ENCODE data around the gene EPHB3.

EPHB3 gene

DNA sequence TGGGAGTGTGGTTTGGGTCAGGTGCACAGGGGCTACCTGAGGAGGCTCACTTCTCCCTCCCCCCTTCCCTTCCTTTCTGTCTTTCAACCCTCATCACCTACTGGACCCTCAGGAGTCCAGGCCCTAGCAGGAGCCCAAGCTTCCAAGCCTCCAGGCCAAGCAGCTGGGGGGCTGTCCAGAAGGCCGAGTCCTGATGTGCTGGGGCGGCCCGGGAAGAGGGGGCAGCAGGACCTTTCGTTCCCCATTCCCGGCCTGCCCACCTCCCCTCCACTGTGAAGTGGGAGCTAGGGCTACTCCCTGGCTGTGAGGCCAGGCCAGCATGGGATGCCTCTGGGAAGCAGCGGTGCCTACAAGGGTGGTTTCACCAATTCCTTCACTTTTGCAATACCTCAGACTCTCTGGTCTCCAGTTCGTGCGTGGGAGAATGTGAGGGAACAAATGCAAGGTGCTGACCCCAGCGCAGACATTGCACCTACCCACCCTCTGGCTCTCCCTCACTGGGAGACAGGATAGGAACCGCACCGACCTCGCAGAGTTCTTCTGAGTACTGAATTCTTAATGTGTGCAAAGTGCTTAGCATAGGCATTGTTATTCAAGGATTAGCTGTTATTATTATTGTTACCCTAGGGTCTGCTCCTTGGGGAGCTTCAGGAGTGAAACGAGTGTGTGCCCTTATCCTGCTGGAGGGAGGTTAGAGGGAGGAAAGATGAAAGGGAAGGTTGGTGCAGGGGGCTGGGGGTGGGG, 2.5 kb downstream of the EPHB3 start:
- DNase-seq, result no peak

- DNase-seq, result no peak
Observed at GRCh38 chr3:184564685-184565385, 3.2 kb downstream of the EPHB3 start.

GRCh38 chr3:184565421-184566211, 4.0 kb downstream of the EPHB3 start:
- peak in 17 of 56 donors; percentile 13 to 39 (median 26) for DNase-seq

GRCh38 chr3:184566441-184567414, 5.1 kb downstream of the EPHB3 start:
- no peak for DNase-seq

GRCh38 chr3:184567946-184568559, 6.5 kb downstream of the EPHB3 start:
- DNase-seq, result peak in 3 of 56 donors; percentile 17 to 46 (median 40)

- DNase-seq, result no peak
Observed at GRCh38 chr3:184568560-184568923, 7.0 kb downstream of the EPHB3 start.

GRCh38 chr3:184568924-184569829, 7.6 kb downstream of the EPHB3 start:
- DNase-seq, result peak in 51 of 56 donors; percentile 16 to 81 (median 58)

DNA sequence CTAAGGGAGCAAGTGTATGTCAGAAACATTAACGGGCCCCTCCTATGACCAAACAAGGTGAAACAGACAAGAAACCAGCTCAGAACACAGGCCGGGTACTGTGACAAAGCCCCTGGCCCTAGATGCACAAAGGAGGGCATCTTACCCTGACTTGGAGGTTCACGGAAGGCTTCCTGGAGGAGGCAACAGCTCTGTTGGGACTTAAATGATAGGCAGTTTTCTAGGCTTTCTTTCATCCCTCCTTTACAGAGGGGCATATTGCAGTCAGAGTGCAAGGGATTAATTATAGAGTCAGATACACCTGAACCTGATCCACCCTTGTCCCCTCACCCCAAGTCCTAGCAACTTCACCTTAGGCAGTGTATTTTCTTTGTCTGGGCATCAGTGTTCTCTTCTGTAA, 8.4 kb downstream of the EPHB3 start:
- no peak for DNase-seq

DNA sequence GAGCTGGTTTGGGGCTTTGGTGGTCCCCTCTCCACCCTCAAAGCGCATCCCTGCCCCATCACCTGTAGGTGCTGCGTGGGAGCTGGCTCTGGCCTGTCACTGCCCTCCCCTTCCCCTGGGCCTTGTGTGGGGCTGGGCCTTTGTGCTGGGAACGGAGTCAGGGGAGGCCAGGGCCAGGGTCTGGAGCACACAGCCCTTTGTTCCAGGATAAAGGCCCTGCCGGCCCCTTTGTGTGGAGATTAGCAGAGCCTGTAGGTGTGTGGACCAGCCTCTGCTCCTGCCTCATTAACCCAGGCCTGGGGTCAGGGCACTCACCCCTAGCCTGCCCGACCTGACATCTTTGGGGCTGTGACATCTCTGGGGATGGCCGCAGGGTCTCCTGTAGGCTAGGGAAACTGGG, 8.9 kb downstream of the EPHB3 start:
- no peak for DNase-seq

GRCh38 chr3:184571750-184572377, 10.3 kb downstream of the EPHB3 start:
- no peak for DNase-seq

GRCh38 chr3:184572633-184573270, 11.2 kb downstream of the EPHB3 start:
- no peak for DNase-seq

- no peak for DNase-seq
Observed at GRCh38 chr3:184574515-184575417, 13.2 kb downstream of the EPHB3 start.

DNA sequence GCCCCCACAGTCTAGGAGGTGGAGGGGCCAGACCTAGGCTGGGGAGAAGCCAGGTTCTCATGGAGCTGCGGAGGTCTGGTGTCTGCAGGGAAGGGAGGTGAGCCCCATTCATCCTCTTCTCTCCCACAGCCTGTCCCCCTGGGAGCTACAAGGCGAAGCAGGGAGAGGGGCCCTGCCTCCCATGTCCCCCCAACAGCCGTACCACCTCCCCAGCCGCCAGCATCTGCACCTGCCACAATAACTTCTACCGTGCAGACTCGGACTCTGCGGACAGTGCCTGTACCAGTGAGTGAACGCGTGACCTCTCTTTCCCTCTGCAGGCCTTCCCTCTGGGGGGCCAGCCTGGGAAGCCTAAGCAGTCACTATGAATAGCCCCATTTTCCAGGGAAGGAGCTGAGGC, 14.1 kb downstream of the EPHB3 start:
- no peak for DNase-seq

DNA sequence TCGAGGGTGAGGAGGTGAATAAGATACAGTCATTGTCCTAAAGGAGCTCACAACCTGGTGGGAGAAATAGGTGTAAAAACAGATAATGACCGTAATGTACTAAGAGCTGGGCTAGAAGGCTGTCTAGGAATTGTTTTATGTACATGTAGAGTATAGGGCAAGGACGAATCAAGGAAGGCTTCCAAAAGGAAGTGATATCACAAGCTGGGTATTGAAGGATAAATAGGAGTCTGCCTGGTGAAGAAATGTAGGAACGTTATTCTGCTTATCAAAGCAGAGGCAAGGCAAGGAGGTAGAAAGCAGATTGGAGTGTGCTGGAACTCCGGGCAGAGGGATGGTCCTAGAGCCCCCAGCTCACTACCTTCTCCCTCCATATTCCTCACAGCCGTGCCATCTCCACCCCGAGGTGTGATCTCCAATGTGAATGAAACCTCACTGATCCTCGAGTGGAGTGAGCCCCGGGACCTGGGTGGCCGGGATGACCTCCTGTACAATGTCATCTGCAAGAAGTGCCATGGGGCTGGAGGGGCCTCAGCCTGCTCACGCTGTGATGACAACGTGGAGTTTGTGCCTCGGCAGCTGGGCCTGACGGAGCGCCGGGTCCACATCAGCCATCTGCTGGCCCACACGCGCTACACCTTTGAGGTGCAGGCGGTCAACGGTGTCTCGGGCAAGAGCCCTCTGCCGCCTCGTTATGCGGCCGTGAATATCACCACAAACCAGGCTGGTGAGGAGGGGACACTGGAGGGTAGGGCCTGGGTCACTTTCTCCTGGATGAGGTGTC, 15.1 kb downstream of the EPHB3 start:
- DNase-seq, result no peak

GRCh38 chr3:184577546-184577945, 16.0 kb downstream of the EPHB3 start:
- no peak for DNase-seq

GRCh38 chr3:184578218-184578617, 16.6 kb downstream of the EPHB3 start:
- DNase-seq, result no peak

Measured in amygdala (tissue), 56 donors.